Tibial nerve (tissue), 3 donors: Measurements from ENCODE around the gene ANKRD31.

Experiments
- CTCF ChIP-seq, 5 experiments: fragments of 200-600 bp in 3 of 5; fragments of 450-650 bp in 2 of 5; sonication (generic) in 3 of 5; IDR thresholded peaks; one replicate each; pipeline ENCODE4 v1.5.1; 2016 to 2019; ENCODE audit warnings: antibody characterized with exemption in 5 of 5, mild to moderate bottlenecking in 3 of 5, moderate library complexity in 2 of 5
- POLR2A ChIP-seq, 2 donors: fragments of 450-650 bp; IDR thresholded peaks; one replicate each; pipeline ENCODE4 v1.6.1; 2017; ENCODE audit warnings: antibody characterized with exemption in 2 of 2, mild to moderate bottlenecking in 2 of 2, moderate library complexity in 2 of 2

- TF ChIP-seq CTCF (IDR thresholded peaks at IDR 0.05) = no peak
- no peak for TF ChIP-seq POLR2A (IDR thresholded peaks at IDR 0.05)
Measured at GRCh38 chr5:75113354-75114113, 123.1 kb downstream of the ANKRD31 start.
